Hypothalamus (tissue), 51 donors: ENCODE data around the gene SRSF4.

Source experiments
- DNase-seq, 51 donors: peaks; one replicate each; lab custom pipeline; 2025; lab: John Stamatoyannopoulos, UW

Gene SRSF4

GRCh38 chr1:29201595-29202051 is 19.9 kb upstream of the SRSF4 start:
- DNase-seq, result no peak

- DNase-seq, result no peak
These were observed 19.4 kb upstream of the SRSF4 start for GRCh38 chr1:29200906-29201594.

GRCh38 chr1:29197993-29198392 is 16.3 kb upstream of the SRSF4 start:
- no peak for DNase-seq

GRCh38 chr1:29197590-29197924 is 15.9 kb upstream of the SRSF4 start:
- DNase-seq, result no peak

- DNase-seq, result no peak
These were observed 15.3 kb upstream of the SRSF4 start for GRCh38 chr1:29196863-29197589.

- DNase-seq, result peak in 6 of 51 donors; percentile 2 to 24 (median 13)
These were observed 14.2 kb upstream of the SRSF4 start for GRCh38 chr1:29195881-29196291.

GRCh38 chr1:29193879-29194455 is 12.3 kb upstream of the SRSF4 start:
- DNase-seq, result no peak

- no peak for DNase-seq
These were observed 9.0 kb upstream of the SRSF4 start for GRCh38 chr1:29190718-29191117.

- no peak for DNase-seq
These were observed 5.0 kb upstream of the SRSF4 start for GRCh38 chr1:29186707-29187106.

GRCh38 chr1:29186252-29186651 is 4.6 kb upstream of the SRSF4 start:
- DNase-seq, result no peak

GRCh38 chr1:29183287-29183686 is 1.6 kb upstream of the SRSF4 start:
- DNase-seq, result no peak

GRCh38 chr1:29180497-29181412 is 945 bp downstream of the SRSF4 start:
- DNase-seq, result peak in 2 of 51 donors; percentile 46 to 48

- no peak for DNase-seq
These were observed 2.0 kb downstream of the SRSF4 start for GRCh38 chr1:29179641-29180184.

GRCh38 chr1:29177022-29177705 is 4.5 kb downstream of the SRSF4 start:
- DNase-seq, result no peak

GRCh38 chr1:29176576-29176975 is 5.1 kb downstream of the SRSF4 start:
- DNase-seq, result no peak

GRCh38 chr1:29172415-29172939 is 9.2 kb downstream of the SRSF4 start:
- no peak for DNase-seq

GRCh38 chr1:29171521-29171920 is 10.2 kb downstream of the SRSF4 start:
- DNase-seq, result no peak

GRCh38 chr1:29171089-29171488 is 10.6 kb downstream of the SRSF4 start:
- DNase-seq, result no peak

- no peak for DNase-seq
These were observed 11.7 kb downstream of the SRSF4 start for GRCh38 chr1:29169976-29170375.

GRCh38 chr1:29167904-29168303 is 13.8 kb downstream of the SRSF4 start:
- DNase-seq, result no peak
